Thymus (tissue), 11 donors: ENCODE measurements around the gene PTMS. TPM values are rescaled to one million over a fixed set of nuclear protein-coding genes. Genes with fewer than 3 reads are reported as not detected.

Experiments
- DNase-seq, 9 donors: peaks; one replicate each; pipeline ENCODE4 v3.0.0-alpha.2; 2013; ENCODE audit warnings: low spot score in 9 of 9, low read depth in 6 of 9, missing footprints in 1 of 9
- H3K27ac ChIP-seq, 2 donors: one replicate each; pipeline ENCODE4 v1.5.1; 2013; ENCODE audit warnings: control low read depth in 1 of 2, low read depth in 1 of 2, low read length in 1 of 2, mild to moderate bottlenecking in 1 of 2, moderate library complexity in 1 of 2
- H3K27me3 ChIP-seq, 2 donors: one replicate each; pipeline ENCODE4 v1.5.1; 2013; ENCODE audit warnings: low read length in 1 of 2; ENCODE audit not compliant: control insufficient read depth in 2 of 2, insufficient read depth in 1 of 2
- H3K36me3 ChIP-seq, 2 donors: one replicate each; pipeline ENCODE4 v1.5.1; 2013; ENCODE audit warnings: low read length in 1 of 2, mild to moderate bottlenecking in 1 of 2, moderate library complexity in 1 of 2; ENCODE audit not compliant: control insufficient read depth in 2 of 2, insufficient read depth in 2 of 2
- H3K4me1 ChIP-seq, 2 donors: one replicate each; pipeline ENCODE4 v1.5.1; 2013; ENCODE audit warnings: low read length in 2 of 2; ENCODE audit not compliant: control insufficient read depth in 2 of 2, insufficient read depth in 2 of 2
- H3K4me3 ChIP-seq, 2 donors: one replicate each; pipeline ENCODE4 v1.5.1; 2013; ENCODE audit warnings: low read length in 2 of 2, control low read depth in 1 of 2, mild to moderate bottlenecking in 1 of 2
- H3K9me3 ChIP-seq, 2 donors: one replicate each; pipeline ENCODE4 v1.5.1; 2013; ENCODE audit warnings: low read length in 1 of 2, mild to moderate bottlenecking in 1 of 2; ENCODE audit not compliant: control insufficient read depth in 2 of 2, insufficient read depth in 1 of 2
- WGBS: extraction: QIAGEN DNeasy Blood & Tissue Kit; methylation state at CpG from one replicate; pipeline ENCODE4 v1.1.7; 2013; 5-methylcytosine and 5-hydroxymethylcytosine counted together
- polyA plus RNA-seq: library from polyadenylated mRNA; stranded (reverse); fragments of 200-250 nt; gene quantifications from one replicate; pipeline ENCODE4 v1.2.3, GENCODE V29; 2013
- total RNA-seq: library from RNA; stranded (reverse); fragments of 120-200 nt; gene quantifications from one replicate; pipeline ENCODE4 v1.2.4, GENCODE V29; 2013
- donor health status: healthy.

The PTMS gene
- total and polyA plus RNA-seq, 2 donors = 21.9 to 186 TPM

DNA sequence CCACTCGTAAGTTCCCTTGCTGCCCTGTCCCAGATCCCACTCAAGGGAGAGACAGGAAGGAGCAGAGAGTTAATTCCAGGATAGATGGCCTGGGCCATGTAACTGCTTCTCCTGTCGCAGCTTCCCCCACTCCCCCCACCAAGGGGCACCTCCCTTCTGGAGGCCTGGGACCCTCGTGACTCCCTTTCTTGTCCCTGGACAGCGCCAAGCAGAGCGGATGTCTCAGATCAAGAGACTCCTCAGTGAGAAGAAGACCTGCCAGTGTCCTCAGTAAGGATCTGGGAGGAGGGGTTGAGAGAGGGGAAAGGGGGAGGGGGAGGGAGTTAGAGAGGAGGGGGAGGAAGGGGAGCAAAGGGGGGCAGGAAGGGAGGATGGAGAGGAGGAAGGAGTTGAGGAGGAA is 52.5 kb downstream of the PTMS start:
- Histone ChIP-seq H3K4me3 (no peak overlapping the region), H3K36me3 (peaks cover 61 to 70% of the 10 kb centered on the region in 2 donors), H3K9me3 (peaks cover 0 to 3% of the 10 kb centered on the region in 2 donors), H3K27me3 (peaks cover 0 to 24% of the 10 kb centered on the region in 2 donors), H3K4me1 (peaks cover 6 to 43% of the 10 kb centered on the region in 2 donors), H3K27ac (no peak overlapping the region)
- WGBS = 97% methylated on average over 5 of the region's 5 CpGs
- DNase-seq = no peak

DNA sequence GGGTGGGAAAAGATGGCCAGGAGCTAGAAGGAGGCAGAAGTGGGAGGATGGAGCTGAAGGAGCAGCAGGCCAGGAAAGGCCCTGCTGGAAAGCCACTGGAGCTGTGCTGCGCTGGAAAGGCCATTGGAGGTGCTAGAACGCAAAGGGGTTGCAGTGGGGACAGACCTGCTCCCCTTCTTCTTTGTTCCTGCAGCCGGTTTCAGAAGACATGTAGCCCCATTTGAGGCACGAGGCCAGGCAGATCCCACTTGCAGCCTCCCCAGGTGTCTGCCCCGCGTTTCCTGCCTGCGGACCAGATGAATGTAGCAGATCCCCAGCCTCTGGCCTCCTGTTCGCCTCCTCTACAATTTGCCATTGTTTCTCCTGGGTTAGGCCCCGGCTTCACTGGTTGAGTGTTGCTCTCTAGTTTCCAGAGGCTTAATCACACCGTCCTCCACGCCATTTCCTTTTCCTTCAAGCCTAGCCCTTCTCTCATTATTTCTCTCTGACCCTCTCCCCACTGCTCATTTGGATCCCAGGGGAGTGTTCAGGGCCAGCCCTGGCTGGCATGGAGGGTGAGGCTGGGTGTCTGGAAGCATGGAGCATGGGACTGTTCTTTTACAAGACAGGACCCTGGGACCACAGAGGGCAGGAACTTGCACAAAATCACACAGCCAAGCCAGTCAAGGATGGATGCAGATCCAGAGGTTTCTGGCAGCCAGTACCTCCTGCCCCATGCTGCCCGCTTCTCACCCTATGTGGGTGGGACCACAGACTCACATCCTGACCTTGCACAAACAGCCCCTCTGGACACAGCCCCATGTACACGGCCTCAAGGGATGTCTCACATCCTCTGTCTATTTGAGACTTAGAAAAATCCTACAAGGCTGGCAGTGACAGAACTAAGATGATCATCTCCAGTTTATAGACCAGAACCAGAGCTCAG is 53.2 kb downstream of the PTMS start:
- Histone ChIP-seq H3K4me1 (peaks cover 6 to 43% of the 10 kb centered on the region in 2 donors), H3K9me3 (peaks cover 0 to 3% of the 10 kb centered on the region in 2 donors), H3K4me3 (no peak overlapping the region), H3K27ac (no peak overlapping the region), H3K27me3 (peaks cover 0 to 31% of the 10 kb centered on the region in 2 donors), H3K36me3 (peaks cover 55 to 63% of the 10 kb centered on the region in 2 donors)
- no peak for DNase-seq
- WGBS = 96% methylated on average over 13 of the region's 13 CpGs

DNA sequence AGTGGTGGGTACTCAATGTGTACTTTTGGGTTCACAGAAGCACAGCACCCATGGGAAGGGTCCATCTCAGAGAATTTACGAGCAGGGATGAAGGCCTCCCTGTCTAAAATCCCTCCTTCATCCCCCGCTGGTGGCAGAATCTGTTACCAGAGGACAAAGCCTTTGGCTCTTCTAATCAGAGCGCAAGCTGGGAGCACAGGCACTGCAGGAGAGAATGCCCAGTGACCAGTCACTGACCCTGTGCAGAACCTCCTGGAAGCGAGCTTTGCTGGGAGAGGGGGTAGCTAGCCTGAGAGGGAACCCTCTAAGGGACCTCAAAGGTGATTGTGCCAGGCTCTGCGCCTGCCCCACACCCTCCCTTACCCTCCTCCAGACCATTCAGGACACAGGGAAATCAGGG is 54.0 kb downstream of the PTMS start:
- 98% methylated on average over 5 of the region's 5 CpGs for WGBS
- peaks cover 0 to 38% of the 10 kb centered on the region in 2 donors for H3K27me3 ChIP-seq

More for the DNA sequence above, 54.0 kb downstream of the PTMS start:
- no peak for DNase-seq
- no peak overlapping the region for H3K27ac ChIP-seq
- peaks cover 47 to 55% of the 10 kb centered on the region in 2 donors for H3K36me3 ChIP-seq
- H3K4me3 ChIP-seq = no peak overlapping the region
- peaks cover 6 to 45% of the 10 kb centered on the region in 2 donors for H3K4me1 ChIP-seq
- H3K9me3 ChIP-seq = peaks cover 0 to 3% of the 10 kb centered on the region in 2 donors

Other genes with a start within 250 kb of the PTMS start
- 3,026 TPM for gene GAPDH, start 231.8 kb upstream of the PTMS start, total RNA-seq
- 1,220 TPM for gene GAPDH, start 231.8 kb upstream of the PTMS start, polyA plus RNA-seq
- 6.7 TPM for gene IFFO1, start 210.3 kb upstream of the PTMS start, total RNA-seq
- gene IFFO1, start 210.3 kb upstream of the PTMS start, polyA plus RNA-seq = 52.0 TPM
- gene NOP2, start 198.1 kb upstream of the PTMS start, total RNA-seq = 31.1 TPM
- gene NOP2, start 198.1 kb upstream of the PTMS start, polyA plus RNA-seq = 45.5 TPM
- 177 TPM for gene CHD4, start 159.0 kb upstream of the PTMS start, total RNA-seq
- gene CHD4, start 159.0 kb upstream of the PTMS start, polyA plus RNA-seq = 230 TPM
- 2.4 TPM for gene LPAR5, start 130.4 kb upstream of the PTMS start, total RNA-seq
- 3.2 TPM for gene LPAR5, start 130.4 kb upstream of the PTMS start, polyA plus RNA-seq
- 2.0 TPM for gene ACRBP, start 118.9 kb upstream of the PTMS start, total RNA-seq
- 10.5 TPM for gene ACRBP, start 118.9 kb upstream of the PTMS start, polyA plus RNA-seq
- 74.0 TPM for gene ING4, start 103.2 kb upstream of the PTMS start, total RNA-seq
- gene ING4, start 103.2 kb upstream of the PTMS start, polyA plus RNA-seq = 70.0 TPM
- 17.2 TPM for gene ZNF384, start 77.0 kb upstream of the PTMS start, total RNA-seq
- 39.3 TPM for gene ZNF384, start 77.0 kb upstream of the PTMS start, polyA plus RNA-seq
- 0.09 TPM for gene PIANP, start 65.5 kb upstream of the PTMS start, total RNA-seq
- 0.23 TPM for gene PIANP, start 65.5 kb upstream of the PTMS start, polyA plus RNA-seq
- gene COPS7A, start 42.3 kb upstream of the PTMS start, total RNA-seq = 28.0 TPM
- 39.8 TPM for gene COPS7A, start 42.3 kb upstream of the PTMS start, polyA plus RNA-seq
- 69.5 TPM for gene MLF2, start 13.2 kb upstream of the PTMS start, total RNA-seq
- 131 TPM for gene MLF2, start 13.2 kb upstream of the PTMS start, polyA plus RNA-seq
- gene LAG3, start 6.2 kb downstream of the PTMS start, total RNA-seq = 1.5 TPM
- 4.8 TPM for gene LAG3, start 6.2 kb downstream of the PTMS start, polyA plus RNA-seq
- gene CD4, start 23.2 kb downstream of the PTMS start, total RNA-seq = 91.9 TPM
- 50.9 TPM for gene CD4, start 23.2 kb downstream of the PTMS start, polyA plus RNA-seq
- 1.4 TPM for gene GPR162, start 55.5 kb downstream of the PTMS start, total RNA-seq
- 4.4 TPM for gene GPR162, start 55.5 kb downstream of the PTMS start, polyA plus RNA-seq
- 1.0 TPM for gene P3H3, start 62.0 kb downstream of the PTMS start, total RNA-seq
- 4.4 TPM for gene P3H3, start 62.0 kb downstream of the PTMS start, polyA plus RNA-seq
- gene GNB3, start 74.6 kb downstream of the PTMS start, total RNA-seq = 0.14 TPM
- gene GNB3, start 74.6 kb downstream of the PTMS start, polyA plus RNA-seq = 1.3 TPM
- gene CDCA3, start 84.9 kb downstream of the PTMS start, total RNA-seq = 44.3 TPM
- gene CDCA3, start 84.9 kb downstream of the PTMS start, polyA plus RNA-seq = 5.9 TPM
- 61.1 TPM for gene USP5, start 85.8 kb downstream of the PTMS start, total RNA-seq
- 32.2 TPM for gene USP5, start 85.8 kb downstream of the PTMS start, polyA plus RNA-seq
- gene TPI1, start 101.2 kb downstream of the PTMS start, total RNA-seq = 628 TPM
- gene TPI1, start 101.2 kb downstream of the PTMS start, polyA plus RNA-seq = 282 TPM
- 10.7 TPM for gene SPSB2, start 106.9 kb downstream of the PTMS start, total RNA-seq
- gene SPSB2, start 106.9 kb downstream of the PTMS start, polyA plus RNA-seq = 14.9 TPM
- gene LRRC23, start 138.5 kb downstream of the PTMS start, total RNA-seq = 6.2 TPM
- 11.5 TPM for gene LRRC23, start 138.5 kb downstream of the PTMS start, polyA plus RNA-seq
- gene ENO2, start 148.2 kb downstream of the PTMS start, total RNA-seq = 12.1 TPM
- gene ENO2, start 148.2 kb downstream of the PTMS start, polyA plus RNA-seq = 29.3 TPM
- 1.6 TPM for gene ATN1, start 161.6 kb downstream of the PTMS start, total RNA-seq
- 30.3 TPM for gene ATN1, start 161.6 kb downstream of the PTMS start, polyA plus RNA-seq
- gene RNU7-1, start 177.5 kb downstream of the PTMS start, total RNA-seq = not detected
- not detected for gene RNU7-1, start 177.5 kb downstream of the PTMS start, polyA plus RNA-seq
- 446 TPM for gene C12orf57, start 177.7 kb downstream of the PTMS start, total RNA-seq
- gene C12orf57, start 177.7 kb downstream of the PTMS start, polyA plus RNA-seq = 421 TPM
- 147 TPM for gene PTPN6, start 185.0 kb downstream of the PTMS start, total RNA-seq
- 213 TPM for gene PTPN6, start 185.0 kb downstream of the PTMS start, polyA plus RNA-seq
- gene PHB2, start 204.3 kb downstream of the PTMS start, total RNA-seq = 288 TPM
- gene PHB2, start 204.3 kb downstream of the PTMS start, polyA plus RNA-seq = 149 TPM
- gene EMG1, start 204.6 kb downstream of the PTMS start, total RNA-seq = 56.2 TPM
- 27.6 TPM for gene EMG1, start 204.6 kb downstream of the PTMS start, polyA plus RNA-seq